Panc1 (cell line): Measurements from ENCODE around the gene APBB1IP. TPM values are rescaled to one million over a fixed set of nuclear protein-coding genes. Genes with fewer than 3 reads are reported as not detected.

Experiments
- ATAC-seq: fragments of 200-7000 bp; cut with Tn5 transposase; 2 replicates; pipeline ENCODE4 v1.9.1; 2020; ENCODE audit warnings: mild to moderate bottlenecking, moderate library complexity
- BruUV-seq: library from RNA; stranded (reverse); fragments of 400-500 nt; replicated peaks from 2 replicates; lab custom pipeline; 2021; lab: Mats Ljungman, UMichigan
- CTCF ChIA-PET: fragments of 300-600 bp; sonication (Branson Sonifier 250); formaldehyde crosslinking; loops from one replicate; lab custom pipeline; 2022; ENCODE audit warnings: antibody characterized with exemption; lab: Charles Lee
- POLR2A ChIA-PET: fragments of 300-600 bp; sonication (Branson Sonifier 250); formaldehyde crosslinking; loops from one replicate; lab custom pipeline; 2022; ENCODE audit warnings: antibody characterized with exemption; lab: Charles Lee
- DNase-seq: peaks from one replicate; pipeline ENCODE4 v3.0.0-alpha.2; 2010; ENCODE audit warnings: low read depth, low spot score
- H3K27ac ChIP-seq: 2 replicates; pipeline ENCODE4 v1.5.1; 2011; ENCODE audit warnings: mild to moderate bottlenecking, low read length, inconsistent platforms
- H3K27me3 ChIP-seq: fragments of 200-500 bp; sonication (Bioruptor generic); 2 replicates; pipeline ENCODE4 v1.6.0; 2014; ENCODE audit warnings: low read length, inconsistent platforms; ENCODE audit not compliant: control insufficient read depth, insufficient read depth
- H3K36me3 ChIP-seq: fragments of 200-500 bp; sonication (Bioruptor generic); 2 replicates; pipeline ENCODE4 v1.5.1; 2014; ENCODE audit warnings: inconsistent platforms, mild to moderate bottlenecking, low read length, moderate library complexity; ENCODE audit not compliant: control insufficient read depth, insufficient read depth
- H3K4me1 ChIP-seq: 2 replicates; pipeline ENCODE4 v1.5.1; 2011; ENCODE audit warnings: inconsistent platforms, mild to moderate bottlenecking, low read length, moderate library complexity; ENCODE audit not compliant: control insufficient read depth, insufficient read depth
- H3K4me3 ChIP-seq, 2 experiments: 2 replicates each; pipeline ENCODE4 v1.5.1; 2011 to 2012; ENCODE audit warnings: low read depth in 2 of 2, low read length in 2 of 2, mild to moderate bottlenecking in 2 of 2, inconsistent platforms in 1 of 2, moderate library complexity in 1 of 2
- H3K9me3 ChIP-seq: fragments of 200-500 bp; sonication (Bioruptor generic); 2 replicates; pipeline ENCODE4 v1.5.1; 2014; ENCODE audit warnings: low read depth, mild to moderate bottlenecking, inconsistent platforms, low read length, moderate library complexity; ENCODE audit not compliant: control insufficient read depth, insufficient read depth
- CTCF ChIP-seq: fragments of 450-650 bp; IDR thresholded peaks from 2 replicates; pipeline ENCODE4 v1.5.1; 2017; ENCODE audit warnings: mild to moderate bottlenecking
- POLR2AphosphoS5 ChIP-seq: IDR thresholded peaks from 2 replicates; pipeline ENCODE4 v1.6.1; 2012; ENCODE audit warnings: mild to moderate bottlenecking, low read depth, low read length, moderate library complexity
- REST ChIP-seq, 2 experiments: IDR thresholded peaks; 2 replicates each; pipeline ENCODE4 v1.6.1; 2011 to 2012; ENCODE audit warnings: low read depth in 2 of 2, control low read depth in 1 of 2, low read length in 1 of 2, mild to moderate bottlenecking in 1 of 2, moderate library complexity in 1 of 2; ENCODE audit not compliant: insufficient read depth in 1 of 2
- SIN3A ChIP-seq: IDR thresholded peaks from 2 replicates; pipeline ENCODE4 v1.6.1; 2012; ENCODE audit warnings: low read depth, mild to moderate bottlenecking, low read length, moderate library complexity, borderline replicate concordance; ENCODE audit not compliant: insufficient read depth
- TCF7L2 ChIP-seq: IDR thresholded peaks from 2 replicates; pipeline ENCODE4 v1.6.1; 2011; ENCODE audit warnings: mild to moderate bottlenecking, low read depth, low read length, inconsistent platforms
- in situ Hi-C: cut with HindIII; loops from 2 replicates; pipeline ENCODE4 v1.10.0; 2016; ENCODE audit warnings: low sequenced_read_pairs, low pct_unique_long_range_greater_than_20kb
- intact Hi-C: fragments of 100-400 bp; cut with micrococcal nuclease; formaldehyde crosslinking; loops from one replicate; pipeline ENCODE4 v1.10.0; 2022; ENCODE audit not compliant: unreplicated experiment
- total RNA-seq: library from RNA; stranded (reverse); gene quantifications from one replicate; pipeline ENCODE4 v1.2.1, GENCODE V29; 2021; ENCODE audit not compliant: unreplicated experiment

The APBB1IP gene
- total RNA-seq, 1 experiment from 2014 or later, result 0.21 TPM

- no peak overlapping the region for H3K4me3 ChIP-seq
- intact Hi-C loops (no loop called here), in situ Hi-C loops (no loop called here)
- no peak overlapping the region for H3K27ac ChIP-seq
- ChIA-PET POLR2A (no interaction called here), CTCF (no interaction called here)
- H3K27me3 ChIP-seq, result no peaks in the 10 kb centered on the region
- no peaks in the 10 kb centered on the region for H3K9me3 ChIP-seq
- ATAC-seq (no peak), DNase-seq (no peak)
- no peak for TF ChIP-seq TCF7L2
- TF ChIP-seq CTCF, result no peak
- no peak for TF ChIP-seq REST (IDR thresholded peaks at IDR 0.05; ENCODE audit: insufficient read depth in 1 of 2, low read depth in 2 of 2, low read length in 1 of 2)
- TF ChIP-seq SIN3A, result no peak
- no peak for TF ChIP-seq POLR2AphosphoS5
- H3K4me1 ChIP-seq, result no peaks in the 10 kb centered on the region
- H3K36me3 ChIP-seq, result no peaks in the 10 kb centered on the region
- no TSS peak for BruUV-seq
These were observed 30.1 kb downstream of the APBB1IP start for GRCh38 chr10:26468291-26468690.

- CTCF ChIA-PET, result no interaction called here
- no peak for DNase-seq
These were observed 30.6 kb downstream of the APBB1IP start for GRCh38 chr10:26468700-26469099.

More at GRCh38 chr10:26468700-26469099, 30.6 kb downstream of the APBB1IP start:
- TF ChIP-seq CTCF (no peak), TCF7L2 (no peak), REST (IDR thresholded peaks at IDR 0.05; ENCODE audit: insufficient read depth in 1 of 2, low read depth in 2 of 2, low read length in 1 of 2) (no peak), SIN3A (no peak), POLR2AphosphoS5 (no peak)
- intact Hi-C loops, result no loop called here
- Histone ChIP-seq H3K27ac (no peak overlapping the region), H3K9me3 (no peaks in the 10 kb centered on the region), H3K4me3 (no peak overlapping the region), H3K4me1 (no peaks in the 10 kb centered on the region), H3K36me3 (no peaks in the 10 kb centered on the region), H3K27me3 (no peaks in the 10 kb centered on the region)
- no TSS peak for BruUV-seq
- POLR2A ChIA-PET, result no interaction called here
- in situ Hi-C loops, result no loop called here
- ATAC-seq, result no peak
